GM21619 (cell line): ENCODE measurements around the gene DUOXA2.
"Not testable (repeated sequence)": the region's sequence is repeated elsewhere in the genome, so short reads cannot be mapped to it uniquely, and the experiment has no call there.

ENCODE experiments used
- ATAC-seq: cut with Tn5 transposase; IDR thresholded peaks from one replicate; pipeline ENCODE4 v1.9.1; 2021; ENCODE audit not compliant: unreplicated experiment

DUOXA2 gene

GRCh38 chr15:45094358-45094730 is 19.8 kb upstream of the DUOXA2 start:
- ATAC-seq, result no peak

- ATAC-seq, result no peak
Measured at GRCh38 chr15:45095661-45096060, 18.5 kb upstream of the DUOXA2 start.

GRCh38 chr15:45097466-45097865 is 16.7 kb upstream of the DUOXA2 start:
- ATAC-seq, result no peak

DNA sequence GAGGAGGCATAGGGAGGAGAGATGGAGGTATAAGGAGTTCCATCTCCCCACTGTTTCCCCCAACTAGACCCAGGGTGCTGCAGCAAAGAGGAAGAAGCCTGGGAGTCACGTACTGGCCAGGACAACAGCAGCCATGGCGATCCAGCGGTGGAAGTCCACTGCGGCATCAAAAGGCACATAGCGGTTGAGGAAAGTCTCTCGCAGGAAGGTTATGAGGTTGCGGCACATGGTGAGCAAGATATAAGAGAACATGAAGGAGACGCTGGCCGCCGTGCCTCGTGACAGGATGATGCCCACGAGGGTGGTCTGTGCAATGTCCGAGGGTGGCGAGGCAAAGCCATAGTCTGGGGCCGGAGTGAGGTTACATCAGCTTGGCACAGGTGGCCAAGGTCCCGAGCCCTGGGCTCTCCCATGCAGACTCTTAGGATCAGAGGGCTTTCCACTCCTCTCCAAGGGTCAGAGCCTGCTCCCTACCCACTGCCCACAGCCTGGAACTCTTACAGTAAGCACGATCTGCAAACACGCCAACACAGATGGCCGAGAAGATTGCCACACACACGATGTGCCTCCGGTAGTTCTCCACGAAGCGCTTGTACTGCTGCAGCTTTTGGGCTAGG is 14.5 kb upstream of the DUOXA2 start:
- ATAC-seq, result no peak

GRCh38 chr15:45100884-45101625 is 13.1 kb upstream of the DUOXA2 start:
- ATAC-seq, result no peak

DNA sequence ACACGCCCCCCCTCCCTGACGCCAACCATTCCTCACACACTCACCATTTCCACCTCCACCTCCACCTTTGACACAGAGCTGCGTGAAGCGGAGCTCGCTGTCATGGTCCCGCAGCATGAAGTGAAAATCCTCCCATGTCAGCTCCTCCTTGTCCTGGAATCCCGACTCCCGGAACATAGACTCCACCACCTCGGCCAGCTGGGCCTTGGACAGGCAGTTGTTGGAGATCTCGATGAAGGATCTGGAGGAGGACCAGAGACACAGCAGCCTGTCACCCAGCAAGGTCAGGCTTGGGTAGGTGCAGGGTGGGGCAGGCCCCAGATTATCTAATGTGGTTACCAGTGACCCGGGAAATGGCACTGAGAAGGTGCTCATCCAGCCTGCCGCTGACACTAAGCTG is 12.4 kb upstream of the DUOXA2 start:
- ATAC-seq, result no peak

DNA sequence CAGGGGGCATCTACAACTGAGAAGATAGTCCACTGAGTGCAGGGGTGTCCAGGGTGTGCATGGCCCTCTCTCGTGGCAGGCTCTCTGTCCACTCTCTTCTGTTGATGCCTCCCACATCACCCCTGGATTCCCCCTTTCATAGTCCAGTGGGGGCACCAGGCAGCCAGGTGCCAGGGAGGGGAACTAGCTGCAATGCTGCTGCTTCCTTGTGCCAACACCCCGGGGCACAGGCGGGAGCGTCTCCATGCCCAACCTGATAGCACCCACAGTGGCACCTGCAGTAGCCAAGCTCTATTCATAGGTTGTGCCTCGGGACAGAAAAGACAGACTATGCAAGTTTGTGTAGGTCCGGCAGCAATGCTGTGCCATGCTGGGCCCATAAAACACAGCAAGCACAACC is 11.9 kb upstream of the DUOXA2 start:
- ATAC-seq, result no peak

- ATAC-seq, result not testable (repeated sequence)
Measured at GRCh38 chr15:45104170-45104569, 10.0 kb upstream of the DUOXA2 start.

- no peak for ATAC-seq
Measured at GRCh38 chr15:45105586-45105985, 8.5 kb upstream of the DUOXA2 start.

- no peak for ATAC-seq
Measured at GRCh38 chr15:45106002-45106790, 7.9 kb upstream of the DUOXA2 start.

GRCh38 chr15:45107941-45108630 is 6.0 kb upstream of the DUOXA2 start:
- ATAC-seq, result no peak

GRCh38 chr15:45110256-45110820 is 3.8 kb upstream of the DUOXA2 start:
- no peak for ATAC-seq

- ATAC-seq, result no peak
Measured at GRCh38 chr15:45111390-45112142, 2.6 kb upstream of the DUOXA2 start.

GRCh38 chr15:45112143-45112590 is 2.0 kb upstream of the DUOXA2 start:
- no peak for ATAC-seq

DNA sequence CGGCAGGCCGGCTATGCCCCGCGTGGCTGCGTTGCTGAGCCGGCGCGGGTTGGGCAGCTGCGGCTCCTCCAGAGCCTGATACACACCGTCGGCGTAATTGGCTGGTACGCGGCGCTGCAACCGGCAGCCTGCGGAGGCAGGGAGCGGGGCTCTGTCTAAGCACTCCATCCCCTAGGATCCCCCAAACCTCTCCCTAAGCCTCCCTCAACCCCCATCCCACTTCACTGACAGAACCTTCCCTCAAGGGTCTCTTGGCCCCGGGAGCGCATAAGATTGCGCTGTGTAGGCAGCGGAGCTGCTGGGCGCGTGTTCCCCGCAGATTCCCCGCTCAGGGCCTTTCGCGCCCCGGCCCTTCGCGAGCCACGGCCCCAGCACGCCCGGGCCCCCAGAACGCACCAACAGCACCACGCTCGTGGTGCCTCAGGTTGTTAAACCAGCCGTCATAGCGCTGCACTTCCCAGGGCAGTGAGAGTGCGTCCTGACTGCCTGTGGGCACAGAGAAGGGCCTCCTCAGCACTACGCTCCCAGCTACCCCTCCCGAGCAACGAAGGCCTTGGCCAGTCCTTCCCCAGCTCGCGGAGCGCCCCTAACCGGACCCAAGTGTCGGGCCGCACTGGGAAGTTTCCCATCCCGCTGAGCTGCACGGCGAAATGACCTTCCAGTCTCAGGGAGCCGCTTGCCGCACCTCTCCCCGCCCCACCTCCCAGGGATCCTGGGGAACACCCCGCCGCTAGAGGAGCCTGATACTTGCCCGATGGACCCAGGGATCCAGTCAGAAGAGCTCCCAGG is 1.3 kb upstream of the DUOXA2 start:
- ATAC-seq, result no peak

GRCh38 chr15:45113380-45113990 is 641 bp upstream of the DUOXA2 start:
- ATAC-seq, result no peak

DNA sequence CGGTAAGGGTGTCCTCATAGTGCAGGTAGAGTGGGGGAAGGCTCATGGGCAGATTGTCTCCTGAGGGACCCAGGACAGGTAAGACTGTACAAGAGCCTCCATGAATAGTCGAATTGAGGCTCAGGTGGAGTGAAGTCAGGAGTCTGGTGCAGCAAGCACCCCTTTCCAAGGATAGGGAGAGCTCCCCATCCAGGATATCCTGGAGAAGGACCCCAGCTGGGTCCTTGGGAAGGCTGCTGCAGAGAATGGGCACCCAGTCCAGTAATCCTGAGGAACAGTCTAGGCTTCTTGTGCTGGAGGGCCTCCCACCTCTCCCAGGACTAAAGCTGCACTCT is 592 bp downstream of the DUOXA2 start:
- ATAC-seq, result no peak

GRCh38 chr15:45115312-45115820 is 1.2 kb downstream of the DUOXA2 start:
- ATAC-seq, result no peak

GRCh38 chr15:45116006-45116481 is 1.9 kb downstream of the DUOXA2 start:
- no peak for ATAC-seq
